GM19452 (cell line): Measurements from ENCODE around the gene TDP2.
"Not testable (repeated sequence)": the region's sequence is repeated elsewhere in the genome, so short reads cannot be mapped to it uniquely, and the experiment has no call there.

Source experiments
- ATAC-seq: cut with Tn5 transposase; IDR thresholded peaks from one replicate; pipeline ENCODE4 v1.9.1; 2021; ENCODE audit not compliant: unreplicated experiment

Gene TDP2

DNA sequence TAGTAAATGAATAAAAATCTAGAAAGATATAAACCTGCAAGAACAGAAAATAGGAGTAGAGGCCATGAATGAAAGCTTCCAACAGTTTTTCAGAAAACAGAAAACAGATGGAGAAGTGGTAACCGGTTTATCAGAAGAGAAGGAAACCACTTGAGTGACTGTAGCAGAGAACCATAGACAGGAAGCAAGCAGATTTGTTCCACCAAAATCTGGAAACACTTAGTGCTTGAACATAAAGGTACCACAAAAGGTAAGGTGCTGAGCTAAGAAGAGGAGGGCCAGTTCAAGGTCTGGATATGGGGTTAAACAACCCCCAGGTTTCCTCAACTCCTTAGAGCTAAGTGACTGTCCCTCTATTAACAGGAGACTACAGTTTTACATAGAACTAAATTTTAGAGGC is 11.5 kb downstream of the TDP2 start:
- ATAC-seq: no peak

DNA sequence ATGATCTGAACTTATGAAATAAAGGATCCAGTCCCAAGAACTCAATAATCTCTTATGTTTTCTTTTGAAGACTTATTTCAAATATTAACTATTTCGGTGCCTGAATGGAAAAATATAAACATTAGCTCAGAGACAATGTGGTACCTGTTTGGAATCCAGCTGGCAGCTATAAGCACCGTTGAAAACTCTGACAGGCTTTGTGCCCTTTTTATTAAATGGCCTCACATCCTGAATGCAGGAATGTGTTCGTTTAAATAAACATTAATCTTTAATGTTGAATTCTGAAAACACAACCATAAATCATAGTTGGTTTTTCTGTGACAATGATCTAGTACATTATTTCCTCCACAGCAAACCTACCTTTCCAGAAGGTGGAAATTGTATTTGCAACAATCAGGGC is 16.3 kb downstream of the TDP2 start:
- ATAC-seq: no peak

DNA sequence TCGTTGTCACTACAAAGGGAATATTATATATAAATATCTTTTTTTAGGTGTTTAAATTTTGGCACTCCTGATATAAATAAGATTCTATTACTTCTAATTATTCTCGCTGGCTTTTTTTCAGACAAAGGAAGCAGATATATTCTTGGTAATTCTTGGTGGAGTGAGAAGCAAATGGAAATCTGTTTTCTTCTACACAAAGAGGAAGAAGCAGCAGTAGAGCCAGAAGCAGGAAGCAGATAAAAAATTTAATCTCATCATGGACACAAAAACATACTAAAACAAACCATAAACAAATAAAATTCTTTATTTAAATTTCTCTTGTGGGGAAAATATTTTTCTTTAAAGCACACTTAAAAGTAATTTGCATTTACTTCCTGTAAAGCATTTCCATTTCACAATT is 17.0 kb downstream of the TDP2 start:
- ATAC-seq: no peak

DNA sequence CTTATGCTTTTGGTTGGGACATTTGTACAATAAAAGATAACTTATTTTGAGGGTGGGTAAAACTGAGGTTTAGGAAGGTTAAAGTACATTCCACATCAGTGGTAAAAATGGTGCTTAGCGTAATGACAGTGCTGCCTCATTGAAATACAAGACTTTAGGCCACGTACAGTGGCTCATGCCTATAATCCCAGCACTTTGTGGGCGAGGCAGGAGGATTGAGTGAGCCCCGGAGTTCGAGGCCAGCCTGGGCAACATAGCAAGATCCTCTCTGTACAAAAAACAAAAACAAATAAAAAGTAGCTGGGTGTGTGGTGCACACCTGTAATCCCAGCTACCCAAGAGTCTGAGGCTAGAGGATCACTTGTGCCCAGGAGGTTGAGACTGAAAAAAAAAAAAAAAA is 18.4 kb downstream of the TDP2 start:
- no peak for ATAC-seq

DNA sequence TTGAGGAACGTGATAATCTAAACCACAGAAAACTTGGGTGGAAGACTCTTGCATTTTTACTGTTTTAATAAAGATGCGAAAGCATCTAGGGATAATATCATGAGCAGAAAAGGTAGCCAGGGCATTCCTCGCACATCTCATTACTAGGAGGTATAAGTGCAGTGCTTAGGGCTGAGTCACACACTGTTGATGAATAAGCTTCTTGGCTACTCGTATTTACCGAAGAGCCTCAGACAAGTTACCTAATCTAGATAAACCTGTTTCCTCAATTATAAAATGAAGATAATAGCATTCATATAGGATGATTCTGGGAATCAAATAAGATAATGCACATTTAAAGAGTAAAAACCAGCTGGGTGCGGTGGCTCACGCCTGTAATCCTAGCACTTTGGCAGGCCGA is 19.9 kb downstream of the TDP2 start:
- no peak for ATAC-seq

DNA sequence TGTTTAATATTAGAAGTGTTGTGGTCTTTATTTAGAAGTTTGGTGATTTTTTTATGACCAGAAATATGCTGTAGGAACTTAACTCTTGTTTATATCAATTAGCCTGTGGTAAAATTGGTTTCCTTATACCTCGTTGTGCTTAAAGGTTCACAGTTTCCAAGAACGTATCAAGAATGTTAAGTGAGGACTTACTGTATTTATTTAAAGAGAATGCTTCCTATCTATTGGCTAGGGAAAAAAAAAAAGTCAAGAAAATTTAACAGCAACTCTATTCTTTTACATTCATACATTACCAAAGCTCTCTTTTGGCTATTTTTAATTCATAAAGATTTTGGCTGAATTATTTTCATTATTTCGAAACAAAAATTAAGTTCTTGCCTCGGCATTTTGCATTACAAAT is 22.3 kb downstream of the TDP2 start:
- ATAC-seq: no peak

DNA sequence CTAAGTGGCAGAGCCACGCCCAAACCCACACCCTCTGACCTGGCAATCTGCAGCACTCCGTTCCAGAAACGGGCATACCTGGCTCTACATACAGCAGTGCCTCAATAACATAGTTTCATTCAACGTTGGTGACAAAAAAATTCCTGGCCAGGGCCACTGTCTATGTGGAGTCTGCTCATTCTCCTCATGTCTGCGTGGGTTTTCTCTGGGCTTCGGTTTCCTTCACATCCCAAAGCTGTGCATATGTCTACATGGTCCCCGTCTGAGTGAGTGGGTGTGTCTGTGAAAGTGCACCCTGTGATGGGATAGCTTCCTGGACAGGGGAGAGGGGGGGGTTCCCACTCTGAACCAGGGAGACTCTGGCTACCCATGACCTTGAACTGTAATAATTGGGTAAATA is 22.8 kb downstream of the TDP2 start:
- no peak for ATAC-seq

DNA sequence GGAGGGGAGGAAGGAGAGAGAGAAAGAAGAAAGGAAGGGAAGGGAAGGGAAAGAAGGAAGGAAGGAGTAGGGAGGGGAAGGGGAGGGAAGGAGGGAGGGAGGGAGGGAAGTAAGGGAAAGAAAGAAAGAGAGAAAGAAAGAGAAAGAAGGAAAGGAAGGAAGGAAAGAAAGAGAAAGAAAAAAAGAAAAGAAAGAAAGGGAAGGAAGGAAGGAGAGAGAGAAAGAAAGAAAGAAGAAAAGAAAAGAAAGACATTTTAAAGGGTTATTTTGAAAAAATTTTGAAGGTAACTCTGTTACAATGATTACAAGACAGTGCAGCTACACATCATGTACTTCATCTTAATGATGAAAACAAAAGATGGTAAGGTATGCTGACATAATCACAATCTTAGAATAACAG is 24.6 kb downstream of the TDP2 start:
- no peak for ATAC-seq

DNA sequence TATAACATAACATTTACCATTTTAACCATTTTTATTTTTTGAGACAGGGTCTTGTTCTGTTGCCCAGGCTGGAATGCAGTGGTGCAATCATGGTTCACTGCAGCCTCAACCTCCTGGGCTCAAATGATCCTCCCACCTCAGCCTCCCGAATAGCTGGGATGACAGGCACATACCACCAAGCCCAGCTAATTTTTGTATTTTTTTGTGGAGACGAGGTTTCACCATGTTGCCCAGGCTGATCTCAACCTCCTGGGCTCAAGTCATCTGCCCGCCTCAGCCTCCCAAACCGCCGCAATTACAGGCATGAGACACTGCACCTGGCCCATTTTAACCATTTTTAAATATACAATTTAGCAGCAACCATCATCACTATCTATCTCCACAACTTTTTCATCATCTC is 26.1 kb downstream of the TDP2 start:
- not testable (repeated sequence) for ATAC-seq

DNA sequence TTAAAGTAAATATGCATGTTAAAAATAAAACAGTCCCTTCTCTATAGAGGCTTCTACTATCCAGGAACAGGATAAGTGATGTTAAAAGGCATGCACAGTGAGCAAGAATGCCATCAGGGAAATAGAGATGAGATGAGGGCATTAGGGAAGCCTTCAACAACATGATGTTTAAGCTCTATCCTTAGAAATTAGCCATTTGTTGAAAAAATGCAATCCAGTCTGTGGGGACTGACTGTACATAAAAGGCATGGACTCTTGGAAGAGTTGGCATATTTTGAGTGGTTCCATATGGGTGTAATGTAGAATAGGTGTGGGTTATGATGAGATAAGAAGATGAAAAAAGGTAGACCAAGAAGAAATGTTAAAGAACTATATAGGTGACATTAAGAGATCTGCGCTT is 26.5 kb downstream of the TDP2 start:
- ATAC-seq: no peak

DNA sequence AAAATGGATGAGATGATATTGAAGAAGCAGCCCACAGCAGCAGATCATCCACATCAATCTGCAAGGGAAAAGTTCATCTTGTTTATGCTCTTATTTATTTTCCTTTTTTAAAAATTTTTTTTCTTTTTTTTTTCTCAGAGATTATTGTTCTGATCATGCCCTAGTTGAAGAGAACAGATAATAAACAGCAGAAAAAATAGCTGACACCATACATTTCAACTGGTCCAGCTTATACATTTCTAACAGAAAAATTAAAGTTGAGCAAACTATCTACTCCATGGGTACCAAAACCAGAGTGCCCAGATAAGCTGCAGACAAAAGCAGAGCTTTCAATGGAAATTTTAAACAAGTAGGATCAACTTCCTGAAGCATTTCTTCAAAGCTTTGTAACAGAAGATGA is 30.0 kb downstream of the TDP2 start:
- ATAC-seq: no peak

DNA sequence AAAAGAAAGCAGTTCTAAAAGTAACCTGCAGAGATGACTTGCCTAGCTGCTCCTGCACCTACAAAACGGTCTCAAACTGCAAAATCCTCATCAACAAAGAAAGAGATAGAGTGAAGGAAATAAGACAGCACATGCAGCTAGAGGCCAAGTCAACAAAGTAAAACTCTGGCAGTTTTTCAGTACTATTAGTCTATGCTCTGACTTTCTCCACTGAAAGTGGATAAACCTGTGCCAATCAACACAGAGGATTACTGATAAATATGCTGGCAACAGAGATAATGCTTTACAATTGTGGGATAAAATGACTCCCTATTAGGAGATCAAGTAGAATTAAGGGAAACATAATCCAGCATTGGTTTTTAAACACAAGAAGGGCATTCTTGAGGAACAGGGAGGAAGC is 34.1 kb downstream of the TDP2 start:
- ATAC-seq: no peak

DNA sequence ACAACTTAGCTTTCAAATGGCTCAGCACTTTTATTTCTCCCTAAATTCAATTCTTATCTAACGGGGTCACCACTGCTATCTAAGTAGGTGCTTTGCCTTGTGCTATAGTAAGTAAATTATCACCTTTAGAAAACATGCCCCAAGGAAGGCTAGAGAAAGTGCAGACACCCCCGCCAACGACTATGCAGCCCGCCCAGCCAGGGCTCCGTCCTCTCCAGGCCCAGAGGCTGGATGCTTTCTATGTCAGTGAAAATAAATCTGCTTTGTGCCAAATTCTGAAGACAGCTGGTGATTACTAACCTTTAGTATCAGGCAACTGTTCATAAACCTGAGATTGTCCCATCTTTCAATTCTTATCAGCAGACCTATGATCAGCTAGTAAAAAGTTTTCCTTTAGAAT is 35.0 kb downstream of the TDP2 start:
- ATAC-seq: no peak

DNA sequence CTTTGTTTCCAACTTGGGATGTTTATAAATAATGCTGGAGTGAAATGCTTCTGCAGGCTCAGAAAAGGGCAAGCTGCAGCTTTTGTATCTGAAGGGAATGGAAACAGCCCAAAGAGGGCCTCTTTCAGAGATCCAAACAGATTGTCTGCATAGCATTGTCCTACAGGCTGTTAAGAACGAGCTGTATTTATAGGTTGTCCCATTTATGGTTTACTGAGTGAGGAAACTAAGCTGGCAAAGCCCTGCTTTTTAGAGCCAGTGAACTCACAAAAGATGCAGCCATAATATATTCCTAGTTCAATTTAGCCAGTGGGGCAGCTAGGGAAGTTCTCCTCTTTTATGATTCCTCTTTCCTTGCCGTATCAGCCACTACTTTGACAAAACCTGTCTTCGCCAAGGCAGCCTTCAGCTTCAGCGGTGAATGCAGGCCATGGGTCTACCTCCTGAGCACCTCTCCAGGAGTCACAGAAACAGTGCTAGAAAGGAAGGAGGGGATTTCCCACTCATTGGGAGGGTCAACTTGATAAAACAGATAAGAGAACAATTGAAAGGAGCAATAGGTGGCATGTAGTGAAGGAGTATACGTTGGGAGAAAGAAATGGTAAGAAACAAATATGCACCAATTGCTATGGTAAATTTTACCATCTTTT is 35.7 kb downstream of the TDP2 start:
- ATAC-seq: no peak

DNA sequence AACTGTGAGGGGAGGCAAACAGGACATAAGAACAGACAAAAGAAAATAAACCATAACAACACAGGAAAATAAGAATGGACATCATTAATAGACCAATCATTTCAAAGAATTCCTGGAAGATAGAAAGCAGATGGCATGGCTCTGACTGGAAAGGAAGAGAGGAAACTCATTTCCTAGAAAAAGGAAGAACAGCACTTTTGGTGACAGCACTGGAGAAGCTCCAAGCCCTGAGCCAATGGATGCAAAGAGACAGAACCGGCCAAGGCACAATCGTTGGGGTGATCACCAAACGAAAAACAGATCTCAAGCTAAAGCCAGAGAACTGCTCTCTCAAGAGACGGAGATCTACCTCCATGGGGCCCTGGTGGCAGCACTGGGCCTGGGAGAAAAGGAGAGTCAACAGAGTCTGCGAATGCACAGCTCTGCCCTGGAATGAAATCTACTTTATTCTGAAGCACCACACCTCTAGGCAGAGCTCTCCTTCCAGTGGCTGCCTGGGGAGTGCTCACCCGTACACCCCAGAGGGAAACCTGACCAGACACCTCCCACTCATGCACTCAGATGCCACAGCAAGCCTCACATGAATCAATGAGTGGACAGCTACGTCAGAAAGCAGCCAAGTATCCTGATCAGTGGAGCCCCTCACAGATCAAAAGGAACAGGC is 44.9 kb downstream of the TDP2 start:
- no peak for ATAC-seq

DNA sequence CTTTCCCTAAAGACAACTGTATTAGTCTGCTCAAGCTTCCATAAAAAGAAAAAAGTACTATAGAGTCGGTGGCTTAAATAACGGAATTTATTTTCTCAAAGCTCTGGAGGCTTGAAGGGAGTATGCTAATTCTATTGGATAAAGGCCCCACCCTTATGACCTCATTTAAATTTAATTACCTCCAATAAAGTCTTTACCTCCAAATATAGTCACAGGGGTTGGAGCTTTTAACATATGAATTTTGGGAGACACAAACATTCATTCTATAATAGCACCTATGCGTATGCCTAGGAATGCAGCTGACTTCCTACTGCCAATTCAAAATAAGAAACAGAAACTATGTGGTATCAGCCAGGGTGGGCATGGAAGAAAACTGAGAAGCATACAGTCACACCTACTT is 46.1 kb downstream of the TDP2 start:
- no peak for ATAC-seq

DNA sequence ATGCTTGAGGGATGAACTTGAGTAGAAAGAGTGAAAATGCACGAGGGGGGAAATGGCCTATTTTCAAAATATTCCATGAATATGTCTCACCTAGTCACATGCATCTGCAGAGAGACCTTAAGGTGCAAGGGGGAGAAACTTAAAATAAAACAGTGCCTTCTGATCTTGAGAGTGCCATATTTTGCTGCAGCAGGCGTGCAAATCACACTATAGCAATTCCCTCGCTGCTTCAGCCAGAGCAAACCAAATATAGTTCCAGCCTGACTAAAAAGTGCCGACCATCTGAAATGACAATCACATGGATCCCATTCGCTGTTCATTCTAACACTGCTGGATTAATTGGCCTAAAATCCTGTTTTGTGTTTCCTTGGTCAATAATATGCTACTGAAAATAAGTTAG is 47.0 kb downstream of the TDP2 start:
- no peak for ATAC-seq

DNA sequence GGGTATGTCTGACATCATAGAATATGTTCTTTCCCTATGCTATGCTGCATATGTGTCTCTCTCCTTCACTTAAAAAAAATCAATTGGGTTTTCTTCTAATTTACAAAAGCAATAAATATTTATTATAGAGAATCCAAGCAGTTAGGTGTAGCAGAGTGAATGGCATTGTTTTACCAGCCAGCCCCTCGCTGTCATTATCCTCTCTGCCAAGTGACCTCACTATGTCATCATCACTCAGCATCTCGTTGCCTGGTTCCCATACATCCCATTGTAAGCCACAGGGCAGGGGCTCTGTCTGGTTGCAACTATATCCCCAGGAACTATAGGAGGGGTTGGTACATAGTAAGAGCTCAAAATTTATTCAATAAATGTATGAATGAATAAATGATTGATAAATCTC is 52.1 kb downstream of the TDP2 start:
- no peak for ATAC-seq

DNA sequence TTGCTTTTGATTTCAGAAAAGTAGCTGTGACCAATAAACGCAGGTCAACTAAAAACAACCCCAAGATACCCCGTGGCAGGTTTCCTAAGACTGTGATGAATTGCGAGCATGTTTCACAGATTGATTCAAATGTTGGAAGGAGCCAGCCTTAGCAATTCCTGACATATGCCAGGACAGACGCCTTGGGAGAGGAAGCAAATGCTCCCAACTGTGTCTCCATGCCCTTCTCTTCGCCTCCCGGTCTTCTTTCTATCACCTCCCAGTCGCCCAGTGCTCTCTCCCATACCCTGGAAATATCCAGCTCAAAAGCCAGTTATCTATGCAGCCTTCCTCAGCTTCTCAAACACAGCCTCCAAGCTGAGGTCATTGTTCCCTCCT is 52.7 kb downstream of the TDP2 start:
- no peak for ATAC-seq

DNA sequence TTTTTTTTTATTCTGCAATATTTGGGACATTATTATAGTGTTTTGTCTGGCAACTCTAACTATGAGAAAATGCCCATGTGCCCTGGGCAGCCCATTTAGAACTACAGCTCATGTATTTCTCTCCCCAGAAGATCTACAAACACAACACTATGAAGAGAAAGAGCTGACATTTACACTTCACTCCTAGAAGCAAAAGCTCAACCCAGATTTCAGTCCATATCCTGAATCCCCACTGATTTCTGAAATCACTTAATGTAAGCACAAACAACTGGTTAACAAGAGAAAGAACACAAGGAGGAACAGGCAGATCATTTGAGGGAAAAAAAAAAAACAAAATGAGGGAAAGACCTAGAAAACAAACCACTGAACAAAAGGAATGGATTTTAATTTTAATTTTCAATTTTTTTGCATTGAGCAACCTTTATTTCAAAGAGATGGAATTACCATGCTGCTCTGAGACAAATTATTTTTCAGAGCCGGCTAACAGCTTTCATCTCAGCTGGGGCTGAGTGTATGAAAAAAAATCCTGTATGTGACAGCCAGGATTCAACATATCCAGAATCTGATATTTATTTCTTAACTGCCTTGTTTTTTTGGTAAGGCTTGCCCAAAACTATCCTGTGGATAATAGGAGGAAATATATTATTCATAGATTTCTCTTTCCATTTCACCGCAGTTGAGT is 53.2 kb downstream of the TDP2 start:
- no peak for ATAC-seq

DNA sequence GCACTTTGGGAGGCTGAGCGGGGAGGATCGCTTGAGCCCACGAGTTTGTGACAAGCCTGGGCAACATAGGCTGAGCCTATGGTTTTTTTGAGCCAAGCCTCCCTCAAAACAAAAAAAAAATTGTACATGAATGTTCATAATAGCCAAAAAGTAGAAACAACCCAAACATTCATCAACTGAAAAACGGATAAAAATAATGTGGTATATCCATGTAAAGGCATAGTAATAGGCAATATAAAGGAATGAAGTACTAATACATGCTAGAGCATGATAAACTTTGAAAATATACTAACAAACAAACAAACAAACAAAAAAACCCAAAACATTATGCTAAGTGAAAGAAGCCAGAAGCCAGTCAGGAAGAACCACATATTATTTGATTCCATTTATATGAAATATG is 56.0 kb downstream of the TDP2 start:
- ATAC-seq: no peak

DNA sequence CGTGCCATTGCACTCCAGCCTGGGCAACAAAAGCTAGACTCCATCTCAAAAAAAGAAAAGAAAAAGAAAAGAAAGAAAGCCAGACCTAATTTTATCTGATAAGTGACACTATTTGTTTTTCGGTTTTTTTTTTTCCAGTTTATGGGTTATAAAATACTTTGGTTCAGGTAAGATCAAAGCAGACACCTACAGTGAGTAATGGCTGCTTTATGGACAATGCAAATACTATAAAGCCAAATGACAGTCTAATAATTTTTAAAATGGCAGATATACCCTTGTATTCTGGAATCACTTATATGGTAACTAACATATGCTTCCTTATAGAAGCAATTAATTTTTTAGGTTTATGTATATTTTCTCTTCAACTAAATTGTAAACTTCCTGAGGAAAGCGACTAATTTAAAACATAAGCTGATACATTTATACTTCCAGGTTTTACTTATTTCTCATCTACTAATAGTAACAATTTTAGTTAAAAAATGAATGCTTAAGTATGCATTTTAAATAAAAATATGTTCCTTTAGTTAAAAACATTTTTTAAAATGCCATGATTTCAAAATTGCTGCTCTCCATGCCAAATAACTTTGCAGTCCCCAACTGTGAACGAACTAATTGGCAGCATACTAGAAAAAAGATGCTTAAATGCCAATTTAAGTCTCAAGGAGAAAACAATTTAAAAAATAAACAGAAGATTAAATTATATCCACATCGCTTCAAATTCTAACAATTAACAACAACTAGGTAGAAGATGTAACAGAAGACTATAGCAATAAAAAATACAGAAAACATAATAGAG is 59.2 kb downstream of the TDP2 start:
- no peak for ATAC-seq
